ENCODE measurements around the gene CSK. TPM values are rescaled to one million over a fixed set of nuclear protein-coding genes. Genes with fewer than 3 reads are reported as not detected.

Gene CSK
- total RNA-seq, 1 donor from 2014 or later: 37.9 TPM

DNA sequence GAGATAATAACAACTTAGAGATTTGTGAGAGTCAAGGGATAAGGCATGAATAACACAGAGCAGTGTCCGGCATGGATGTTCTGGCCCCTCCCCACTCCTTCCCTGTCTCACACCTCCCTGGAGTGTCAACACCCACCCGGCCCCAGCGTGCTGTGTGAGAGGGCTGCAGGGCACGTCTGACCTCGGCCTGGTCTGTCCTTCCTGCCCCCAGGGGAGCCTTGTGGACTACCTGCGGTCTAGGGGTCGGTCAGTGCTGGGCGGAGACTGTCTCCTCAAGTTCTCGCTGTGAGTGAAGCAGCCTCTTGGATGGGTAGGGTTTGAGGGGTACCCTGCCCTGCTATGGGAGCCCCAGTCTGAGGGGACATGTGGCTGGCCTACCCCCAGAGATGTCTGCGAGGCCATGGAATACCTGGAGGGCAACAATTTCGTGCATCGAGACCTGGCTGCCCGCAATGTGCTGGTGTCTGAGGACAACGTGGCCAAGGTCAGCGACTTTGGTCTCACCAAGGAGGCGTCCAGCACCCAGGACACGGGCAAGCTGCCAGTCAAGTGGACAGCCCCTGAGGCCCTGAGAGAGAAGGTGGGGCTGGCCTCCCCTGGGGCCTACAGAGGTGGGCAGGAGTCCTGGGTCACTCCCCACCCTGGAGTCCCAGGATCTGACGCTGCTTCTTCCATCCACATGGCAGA lies 19.6 kb downstream of the CSK start:
- no peak for DNase-seq (ENCODE audit: low read depth in 2 of 2)

DNA sequence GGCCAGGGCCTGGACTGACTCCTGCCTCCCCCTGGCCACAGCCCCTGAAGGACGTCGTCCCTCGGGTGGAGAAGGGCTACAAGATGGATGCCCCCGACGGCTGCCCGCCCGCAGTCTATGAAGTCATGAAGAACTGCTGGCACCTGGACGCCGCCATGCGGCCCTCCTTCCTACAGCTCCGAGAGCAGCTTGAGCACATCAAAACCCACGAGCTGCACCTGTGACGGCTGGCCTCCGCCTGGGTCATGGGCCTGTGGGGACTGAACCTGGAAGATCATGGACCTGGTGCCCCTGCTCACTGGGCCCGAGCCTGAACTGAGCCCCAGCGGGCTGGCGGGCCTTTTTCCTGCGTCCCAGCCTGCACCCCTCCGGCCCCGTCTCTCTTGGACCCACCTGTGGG lies 20.4 kb downstream of the CSK start:
- DNase-seq (ENCODE audit: low read depth in 2 of 2): no peak

DNA sequence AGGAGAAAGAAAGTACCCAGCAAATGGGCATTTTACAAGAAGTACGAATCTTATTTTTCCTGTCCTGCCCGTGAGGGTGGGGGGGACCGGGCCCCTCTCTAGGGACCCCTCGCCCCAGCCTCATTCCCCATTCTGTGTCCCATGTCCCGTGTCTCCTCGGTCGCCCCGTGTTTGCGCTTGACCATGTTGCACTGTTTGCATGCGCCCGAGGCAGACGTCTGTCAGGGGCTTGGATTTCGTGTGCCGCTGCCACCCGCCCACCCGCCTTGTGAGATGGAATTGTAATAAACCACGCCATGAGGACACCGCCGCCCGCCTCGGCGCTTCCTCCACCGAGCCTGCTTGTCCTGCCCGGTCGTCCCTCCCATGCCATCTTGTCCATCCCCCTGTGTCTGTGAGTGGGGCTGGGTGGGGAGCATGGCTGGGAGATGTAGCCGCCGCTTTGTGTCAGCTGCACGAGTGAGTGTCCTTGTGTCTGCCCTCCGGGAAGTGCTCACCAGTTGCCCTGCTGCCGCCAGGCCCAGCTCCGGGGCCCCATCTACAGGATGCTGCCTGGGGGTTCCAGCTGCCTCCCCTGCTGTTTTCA lies 21.1 kb downstream of the CSK start:
- DNase-seq (ENCODE audit: low read depth in 2 of 2): no peak

DNA sequence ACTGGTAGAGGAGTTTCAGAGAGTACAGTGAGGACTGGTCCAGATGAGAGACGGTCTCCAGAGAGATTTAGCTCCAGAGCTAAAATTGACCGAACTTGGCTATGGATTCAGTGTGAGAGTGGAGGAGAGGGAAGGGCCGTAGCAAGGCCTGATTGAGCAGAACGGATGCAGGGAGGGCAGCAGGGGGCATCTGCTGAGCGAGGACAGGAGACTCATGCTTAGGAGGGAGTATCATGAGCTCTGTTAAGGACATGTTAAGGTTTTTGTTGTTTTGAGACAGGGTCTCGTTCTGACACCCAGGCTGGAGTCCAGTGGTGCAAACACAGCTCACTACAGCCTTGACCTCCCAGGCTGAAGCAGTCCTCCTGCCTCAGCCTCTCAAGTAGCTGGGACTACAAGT lies 23.1 kb downstream of the CSK start:
- DNase-seq (ENCODE audit: low read depth in 2 of 2): no peak

DNA sequence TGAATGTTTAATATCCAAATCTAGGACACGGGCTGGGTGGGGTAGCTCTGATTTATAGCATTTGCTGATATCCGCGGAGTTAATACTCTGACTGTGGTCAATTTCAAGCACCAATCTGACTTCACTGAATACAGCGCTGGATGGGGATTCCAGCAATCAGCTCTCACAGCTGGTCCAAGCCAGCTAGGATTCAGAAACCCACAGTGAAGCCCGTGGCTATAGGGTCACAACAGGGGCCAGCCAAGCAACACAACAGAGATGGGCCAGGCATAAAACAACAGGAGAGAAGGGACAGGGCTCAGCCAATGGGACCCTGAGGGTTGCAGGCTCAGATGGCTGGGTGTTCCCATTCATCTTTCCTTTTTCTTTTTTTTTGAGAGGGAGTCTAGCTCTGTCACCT lies 25.4 kb downstream of the CSK start:
- peak in 1 of 2 donors; percentile 55 for DNase-seq (ENCODE audit: low read depth in 2 of 2)

DNA sequence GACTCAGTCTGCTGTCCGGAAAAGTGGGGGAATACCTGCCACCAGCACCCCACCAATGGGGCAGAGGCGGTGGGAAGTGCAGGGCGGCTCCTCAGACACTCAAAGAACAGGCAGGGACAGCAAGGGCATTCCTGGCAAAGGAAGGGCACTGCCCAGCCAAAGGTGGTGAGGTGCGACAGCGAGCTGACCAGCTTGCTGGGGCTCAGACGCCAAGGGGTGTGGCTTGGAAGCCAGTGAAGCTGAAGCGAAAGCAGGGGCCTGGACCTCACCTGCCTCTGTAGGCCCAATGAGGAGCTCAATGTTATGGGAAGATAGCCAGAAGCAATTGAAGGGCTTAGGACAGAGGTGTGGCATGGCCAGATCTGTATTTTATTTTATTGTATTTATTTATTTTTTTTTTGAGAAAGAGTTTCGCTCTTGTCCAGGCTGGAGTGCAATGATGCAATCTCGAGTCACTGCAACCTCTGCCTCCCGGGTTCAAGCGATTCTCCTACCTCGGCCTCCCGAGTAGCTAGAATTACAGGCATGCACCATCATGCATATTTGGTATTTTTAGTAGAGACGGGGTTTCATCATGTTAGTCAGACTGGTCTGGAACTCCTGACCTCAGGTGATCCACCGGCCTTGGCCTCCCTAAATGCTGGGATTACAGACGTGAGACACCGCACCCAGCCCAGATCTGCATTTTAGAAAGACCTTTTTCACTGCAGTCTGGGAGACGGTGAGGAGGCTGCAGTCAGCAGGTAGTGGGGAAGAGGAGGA lies 26.4 kb downstream of the CSK start:
- no peak for DNase-seq (ENCODE audit: low read depth in 2 of 2)

DNA sequence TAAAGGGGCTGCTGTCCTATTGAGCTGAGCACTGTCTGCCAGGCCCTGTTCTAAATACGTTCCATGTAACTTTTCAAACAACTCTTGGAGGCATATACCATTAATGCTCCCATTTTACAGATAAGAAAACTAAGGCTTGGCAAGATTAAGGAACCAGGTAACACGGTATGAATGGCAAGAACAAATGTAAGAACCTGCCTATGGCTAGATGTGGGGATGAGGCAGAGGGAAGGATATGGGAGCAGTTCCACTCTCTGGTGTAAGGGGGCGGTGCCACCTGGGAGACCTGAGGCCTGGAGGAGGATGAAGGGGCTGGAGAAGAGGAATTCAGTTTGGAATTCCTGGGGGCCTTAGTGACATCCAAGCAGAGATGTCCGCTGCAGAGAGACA lies 27.0 kb downstream of the CSK start:
- no peak for DNase-seq (ENCODE audit: low read depth in 2 of 2)

DNA sequence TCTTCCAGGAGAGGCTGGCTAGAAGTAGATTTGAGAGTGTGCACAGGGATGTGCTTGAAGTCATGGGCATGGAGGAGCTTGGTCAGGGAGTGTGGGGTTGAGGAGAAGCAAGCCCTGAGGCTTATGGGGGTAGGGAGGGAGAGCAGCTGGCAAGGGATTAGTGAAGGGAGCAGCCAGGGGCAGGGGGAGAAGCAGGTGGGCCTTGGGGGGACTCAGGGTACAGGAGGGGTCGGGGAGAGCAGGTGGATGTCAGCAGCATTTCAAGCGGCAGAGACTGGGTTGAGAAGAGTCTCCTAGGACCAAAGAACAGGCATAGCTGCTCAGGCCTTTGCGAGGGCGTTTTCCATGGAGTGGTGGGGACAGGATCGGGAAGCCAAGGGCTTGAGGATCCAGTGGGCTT lies 27.4 kb downstream of the CSK start:
- no peak for DNase-seq (ENCODE audit: low read depth in 2 of 2)

DNA sequence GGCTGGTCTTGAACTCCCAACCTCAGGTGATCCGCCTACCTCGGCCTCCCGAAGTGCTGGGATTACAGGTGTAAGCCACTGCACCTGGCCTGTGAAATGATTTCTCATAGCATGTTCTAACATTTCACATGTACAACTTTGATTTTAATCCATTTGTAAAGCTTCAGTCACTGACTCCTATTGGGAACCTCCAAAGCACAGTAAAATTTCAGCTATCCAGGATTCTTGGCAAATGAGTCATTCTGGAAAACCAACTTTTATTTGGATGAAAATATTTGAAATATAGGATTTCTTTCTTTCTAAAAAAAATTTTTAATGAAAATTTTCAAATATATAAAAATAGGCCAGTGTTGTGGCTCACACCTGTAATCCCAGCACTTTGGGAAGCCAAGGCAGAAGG lies 28.1 kb downstream of the CSK start:
- no peak for DNase-seq (ENCODE audit: low read depth in 2 of 2)

DNA sequence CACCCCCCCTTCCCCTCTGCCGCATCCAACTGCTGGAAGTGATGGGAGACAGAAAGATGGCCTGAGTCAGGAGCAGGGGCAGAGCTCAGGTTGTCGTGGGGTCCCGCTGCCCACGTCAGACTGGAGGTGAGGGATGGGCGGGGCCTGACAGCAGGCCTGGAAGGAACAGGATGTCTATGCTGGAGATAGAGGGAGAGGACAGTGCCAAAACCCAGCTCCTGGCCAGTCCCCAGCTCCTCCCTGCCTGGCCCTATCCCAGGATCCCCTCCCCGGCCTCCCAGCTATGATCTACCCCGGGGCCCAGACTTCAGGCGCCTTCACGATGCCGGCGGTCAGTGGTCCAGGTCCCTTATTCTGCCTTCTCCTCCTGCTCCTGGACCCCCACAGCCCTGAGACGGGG lies 30.7 kb downstream of the CSK start, which contains the start of gene LMAN1L:
Gene LMAN1L, plus strand, starts transcription at position 303 of the 400 bp plus-strand sequence. Its CDS starts 20 bp downstream, at position 323.
- no peak for DNase-seq (ENCODE audit: low read depth in 2 of 2)

DNA sequence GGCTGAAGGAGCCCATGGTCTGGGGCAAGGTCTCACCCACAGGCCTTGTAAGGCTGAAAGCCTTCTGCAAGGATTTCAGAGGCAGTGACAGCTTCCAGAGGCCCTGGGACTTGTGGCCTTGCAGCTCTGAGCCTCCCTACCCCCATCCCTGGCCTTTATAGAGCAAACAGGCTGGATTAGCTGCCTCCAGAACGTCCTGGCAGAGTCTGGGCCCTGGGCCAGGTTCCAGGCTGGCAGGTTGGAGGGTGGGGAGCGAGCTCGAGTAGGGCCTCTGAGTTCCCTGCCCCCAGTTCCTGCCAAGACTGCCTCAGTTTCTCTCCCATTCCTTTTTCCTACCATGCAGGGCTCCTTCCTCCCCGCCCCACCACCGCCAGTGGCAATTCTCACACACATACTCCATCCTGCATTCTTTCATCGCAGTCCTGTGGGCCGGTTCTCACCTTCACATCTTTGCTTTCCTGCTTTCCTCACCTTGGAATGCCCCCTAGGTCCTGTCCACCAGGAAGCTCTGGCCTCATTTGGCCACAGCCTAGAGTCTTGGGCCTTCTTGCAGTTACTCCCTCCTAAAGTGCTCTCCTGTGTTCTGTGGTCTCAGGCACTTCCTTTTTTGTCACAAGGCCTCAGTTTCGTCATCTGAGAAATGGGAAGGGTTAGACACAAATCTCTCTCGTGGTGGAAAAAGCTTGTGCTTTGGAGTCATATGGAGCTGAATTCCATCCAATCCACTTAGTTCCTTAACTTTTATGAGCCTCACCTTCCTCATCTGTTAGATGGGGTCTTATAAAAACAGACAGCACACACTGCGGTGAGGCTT lies 33.4 kb downstream of the CSK start:
- DNase-seq (ENCODE audit: low read depth in 2 of 2): no peak

DNA sequence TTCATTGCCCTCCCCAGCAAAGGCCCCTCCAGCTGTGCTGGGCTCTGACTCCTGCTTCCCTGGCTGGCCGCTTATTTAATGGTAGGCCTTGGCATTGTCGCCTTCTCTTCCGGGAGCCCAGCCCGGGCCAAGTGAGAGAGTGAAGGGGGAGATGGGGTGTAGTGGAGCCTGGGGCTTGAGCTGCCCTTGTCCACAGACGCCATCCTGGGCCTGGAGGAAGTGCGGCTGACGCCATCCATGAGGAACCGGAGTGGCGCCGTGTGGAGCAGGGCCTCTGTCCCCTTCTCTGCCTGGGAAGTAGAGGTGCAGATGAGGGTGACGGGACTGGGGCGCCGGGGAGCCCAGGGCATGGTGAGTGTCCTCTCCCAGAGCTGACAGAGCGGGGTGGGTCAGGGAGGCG lies 34.1 kb downstream of the CSK start:
- no peak for DNase-seq (ENCODE audit: low read depth in 2 of 2)

DNA sequence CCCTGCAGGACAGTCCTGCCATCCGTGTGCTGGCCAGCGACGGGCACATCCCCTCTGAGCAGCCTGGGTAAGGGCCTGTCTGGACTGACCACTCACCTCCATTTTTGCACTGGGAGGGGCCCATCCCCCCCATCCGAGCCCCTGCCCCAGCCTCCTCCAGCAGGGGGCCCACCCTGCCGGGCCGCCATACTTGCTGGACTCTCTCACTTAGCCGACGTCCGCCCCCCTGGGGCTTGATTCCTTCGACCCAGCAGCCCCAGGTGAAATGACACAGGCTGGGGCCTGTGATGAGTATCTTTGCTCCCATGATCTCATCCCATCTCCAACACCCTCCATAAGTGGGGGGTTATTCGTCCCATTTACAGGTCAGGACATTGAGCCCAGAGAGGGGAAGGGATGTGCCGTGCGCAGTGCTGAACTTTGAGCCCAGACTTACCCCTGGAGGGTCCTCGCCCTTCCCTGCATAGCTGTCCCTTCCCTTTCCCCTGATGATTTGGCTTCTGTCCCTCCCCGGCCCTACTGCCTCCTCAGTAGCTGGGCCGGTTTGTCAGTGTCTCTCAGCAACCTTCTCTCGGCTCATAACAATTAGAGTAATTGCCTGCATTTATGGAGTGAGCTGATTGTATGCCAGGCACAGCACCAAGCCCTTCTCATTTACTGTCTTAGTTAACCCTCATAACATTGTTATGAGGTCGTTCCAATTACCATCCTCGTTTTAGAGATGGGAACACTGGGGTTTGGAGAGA lies 34.9 kb downstream of the CSK start:
- no peak for DNase-seq (ENCODE audit: low read depth in 2 of 2)

DNA sequence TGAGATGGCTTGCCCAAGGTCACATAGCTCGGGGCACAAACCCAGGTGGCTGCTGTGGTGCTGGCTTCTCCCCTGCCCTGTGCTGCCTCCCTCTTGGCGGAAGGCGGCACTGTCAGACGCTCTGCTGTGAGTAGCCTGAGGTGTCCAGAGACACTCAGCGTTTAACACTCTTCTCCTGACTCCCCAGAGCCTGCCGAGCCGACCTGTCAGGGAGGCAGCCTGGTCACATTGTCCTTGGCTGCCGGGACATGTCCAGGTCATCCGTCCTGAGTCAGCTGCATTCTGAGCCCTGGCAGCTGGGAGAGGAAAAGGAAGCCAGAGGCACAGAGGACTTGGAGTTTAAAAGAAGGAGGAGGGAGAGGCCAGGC lies 35.5 kb downstream of the CSK start:
- DNase-seq (ENCODE audit: low read depth in 2 of 2): peak; percentile 45 to 58

DNA sequence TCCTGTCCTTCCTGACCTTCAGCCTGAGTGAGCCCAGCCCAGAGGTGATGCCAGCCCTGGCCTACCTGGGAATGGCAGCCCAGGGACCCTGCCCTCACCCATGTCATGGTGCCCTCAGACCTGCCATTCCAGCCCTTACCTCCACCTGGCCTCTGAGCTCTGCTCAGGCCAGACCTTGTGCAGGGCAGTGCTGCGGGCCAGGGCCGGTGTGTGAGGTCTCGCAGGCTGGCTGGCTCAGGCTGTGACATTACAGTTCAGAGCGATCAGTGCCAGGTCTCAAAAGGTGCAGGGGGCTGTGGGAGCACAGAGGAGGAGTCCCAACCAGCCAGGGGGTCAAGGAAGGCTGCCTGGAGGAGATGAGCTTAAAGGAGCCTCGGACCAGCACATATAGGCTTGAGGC lies 38.2 kb downstream of the CSK start:
- no peak for DNase-seq (ENCODE audit: low read depth in 2 of 2)

DNA sequence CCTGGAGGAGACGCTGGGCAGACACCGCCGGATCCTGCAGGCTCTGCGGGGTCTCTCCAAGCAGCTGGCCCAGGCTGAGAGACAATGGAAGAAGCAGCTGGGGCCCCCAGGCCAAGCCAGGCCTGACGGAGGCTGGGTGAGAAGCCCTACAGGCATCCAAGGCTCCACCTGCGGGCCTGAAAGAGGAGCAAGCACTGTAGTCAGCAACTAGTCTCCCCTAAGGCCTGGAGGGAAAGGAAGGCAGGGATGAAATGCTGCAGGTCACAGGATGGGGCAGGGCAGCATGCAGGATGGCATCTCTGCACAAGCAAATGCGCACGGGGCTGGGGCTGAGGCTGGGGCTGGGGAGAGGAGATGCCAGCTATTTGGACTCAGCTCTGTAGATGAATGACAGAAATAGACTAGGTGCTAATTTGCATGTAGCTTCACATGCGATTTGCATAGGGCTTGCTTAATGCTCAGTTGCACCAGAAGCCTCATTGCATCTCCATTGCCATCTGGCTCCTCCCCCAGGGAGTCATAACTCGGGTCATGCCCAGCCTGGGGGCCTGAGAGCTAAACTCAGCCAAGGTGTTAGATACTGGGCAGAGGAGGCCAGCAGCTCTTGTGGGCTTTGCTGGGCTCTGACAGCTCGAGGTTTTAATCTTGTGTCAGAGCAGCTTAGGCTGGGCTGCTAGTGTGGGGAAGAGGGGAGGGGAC lies 39.4 kb downstream of the CSK start:
- DNase-seq (ENCODE audit: low read depth in 2 of 2): no peak

DNA sequence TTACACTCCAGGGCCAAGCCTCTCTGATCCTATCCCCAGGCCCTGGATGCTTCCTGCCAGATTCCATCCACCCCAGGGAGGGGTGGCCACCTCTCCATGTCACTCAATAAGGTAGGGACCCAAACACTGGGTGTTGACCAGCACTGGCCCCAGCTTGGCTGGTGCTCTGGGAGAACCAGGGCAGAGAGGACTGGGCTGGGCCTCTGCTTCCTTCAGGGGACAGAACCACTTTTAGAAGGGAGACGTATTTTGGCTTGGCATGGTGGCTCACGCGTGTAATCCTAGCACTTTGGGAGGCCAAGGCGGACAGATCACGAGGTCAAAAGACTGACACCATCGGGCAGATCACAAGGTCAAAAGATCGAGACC lies 39.9 kb downstream of the CSK start:
- DNase-seq (ENCODE audit: low read depth in 2 of 2): no peak

DNA sequence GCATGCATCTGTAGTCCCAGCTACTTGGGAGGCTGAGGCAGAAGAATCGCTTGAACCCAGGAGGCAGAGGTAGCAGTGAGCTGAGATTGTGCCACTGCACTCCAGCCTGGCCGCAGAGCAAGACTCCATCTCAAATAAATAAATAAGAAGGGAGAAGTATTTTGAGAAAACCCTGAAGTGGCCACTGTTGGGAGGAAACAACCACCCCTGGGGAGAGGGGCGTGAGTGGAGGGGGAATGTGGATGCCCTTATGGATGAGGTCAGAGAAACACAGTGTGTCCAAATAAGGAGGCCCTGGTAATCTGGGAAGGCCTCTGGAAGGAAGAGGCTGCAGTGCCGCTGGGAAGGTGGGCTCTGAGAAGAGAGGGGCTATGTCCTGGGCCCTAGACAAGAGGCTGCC lies 40.4 kb downstream of the CSK start:
- no peak for DNase-seq (ENCODE audit: low read depth in 2 of 2)

DNA sequence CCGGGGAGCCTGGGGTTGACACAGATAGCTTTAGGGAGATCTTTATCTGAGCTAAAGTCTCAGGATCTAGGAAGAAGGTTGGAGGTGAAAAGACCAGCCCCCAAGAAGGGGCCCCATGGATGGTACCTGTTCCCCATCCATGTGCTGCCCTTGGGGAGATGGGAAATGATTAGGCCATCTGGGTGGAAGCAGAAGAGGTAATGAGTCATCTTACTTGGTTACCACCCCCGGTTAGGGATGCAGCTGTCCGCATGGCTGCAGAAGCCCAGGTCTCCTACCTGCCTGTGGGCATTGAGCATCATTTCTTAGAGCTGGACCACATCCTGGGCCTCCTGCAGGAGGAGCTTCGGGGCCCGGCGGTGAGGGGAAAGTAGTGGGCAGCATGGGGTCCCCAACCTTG lies 41.4 kb downstream of the CSK start:
- no peak for DNase-seq (ENCODE audit: low read depth in 2 of 2)

DNA sequence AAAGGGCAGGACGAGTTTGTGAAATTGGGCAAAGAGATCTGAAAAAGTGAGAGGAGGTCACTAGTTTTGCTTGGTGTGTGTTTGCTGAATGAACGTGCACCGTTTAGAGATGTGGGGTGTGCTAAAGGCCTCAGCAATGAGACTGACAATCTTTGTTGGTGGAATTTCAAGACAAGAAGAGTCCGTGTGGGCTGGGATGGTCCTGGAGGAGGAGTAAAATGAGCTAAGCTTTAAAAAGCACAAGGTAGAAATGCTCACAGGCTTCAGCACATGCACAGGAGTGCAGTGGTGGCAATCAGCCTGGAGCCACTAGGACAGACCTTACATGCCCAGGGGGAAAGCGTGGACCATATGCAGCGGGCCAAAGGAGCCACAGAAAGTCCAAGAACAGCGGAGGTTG lies 43.1 kb downstream of the CSK start:
- DNase-seq (ENCODE audit: low read depth in 2 of 2): no peak

DNA sequence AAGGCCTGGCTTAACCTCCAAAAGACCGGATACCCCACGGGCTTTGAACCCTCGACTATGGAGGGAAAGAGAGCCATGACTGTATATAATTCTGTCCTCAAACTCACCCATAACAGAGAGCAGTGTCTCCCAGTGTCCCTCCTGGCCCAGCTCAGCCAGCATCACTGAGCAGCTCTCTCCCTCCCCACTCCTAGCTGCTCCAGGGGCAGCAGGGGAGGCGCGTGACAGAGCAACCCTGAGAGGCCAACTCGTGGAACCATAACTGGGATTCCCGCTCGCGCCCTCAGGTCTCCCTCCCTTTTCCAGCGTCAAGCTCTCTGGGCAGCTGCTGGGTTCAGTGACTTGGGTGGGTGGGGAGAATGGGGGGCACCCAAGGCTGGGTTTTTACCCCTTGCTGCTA lies 44.0 kb downstream of the CSK start:
- DNase-seq (ENCODE audit: low read depth in 2 of 2): no peak

Measured in lung microvascular endothelial cell (primary cell).